IMR-90 (cell line): ENCODE data around the gene KDM2A.
"Not testable (repeated sequence)": the region's sequence is repeated elsewhere in the genome, so short reads cannot be mapped to it uniquely, and the experiment has no call there.

ENCODE experiments used
- BHLHE40 ChIP-seq: fragments of 150-350 bp; IDR thresholded peaks from 2 replicates; pipeline ENCODE4 v1.6.1; 2016; ENCODE audit warnings: mild to moderate bottlenecking, low read depth, low read length
- CEBPB ChIP-seq: IDR thresholded peaks from 2 replicates; pipeline ENCODE4 v1.6.1; 2012; ENCODE audit warnings: low read depth, low read length, improper control_type of control experiment
- CHD1 ChIP-seq: IDR thresholded peaks from 2 replicates; pipeline ENCODE4 v1.6.1; 2012; ENCODE audit warnings: low read depth, low read length, improper control_type of control experiment
- ELK1 ChIP-seq: fragments of 150-350 bp; IDR thresholded peaks from 2 replicates; pipeline ENCODE4 v1.6.1; 2016; ENCODE audit warnings: low read depth, mild to moderate bottlenecking, low read length, moderate library complexity, borderline replicate concordance
- FOS ChIP-seq: fragments of 150-350 bp; IDR thresholded peaks from 2 replicates; pipeline ENCODE4 v1.6.1; 2016; ENCODE audit warnings: low read depth, low read length
- MAZ ChIP-seq: IDR thresholded peaks from 2 replicates; pipeline ENCODE4 v1.6.1; 2012; ENCODE audit warnings: low read depth, mild to moderate bottlenecking, low read length, improper control_type of control experiment, moderate library complexity, borderline replicate concordance
- MXI1 ChIP-seq: IDR thresholded peaks from 2 replicates; pipeline ENCODE4 v1.6.1; 2012; ENCODE audit warnings: low read depth, mild to moderate bottlenecking, low read length, moderate library complexity, borderline replicate concordance
- POLR2A ChIP-seq: IDR thresholded peaks from 2 replicates; pipeline ENCODE4 v1.6.1; 2012; ENCODE audit warnings: mild to moderate bottlenecking, low read depth, low read length
- RAD21 ChIP-seq: IDR thresholded peaks from 2 replicates; pipeline ENCODE4 v1.6.1; 2012; ENCODE audit warnings: low read length, improper control_type of control experiment
- RCOR1 ChIP-seq: IDR thresholded peaks from 2 replicates; pipeline ENCODE4 v1.6.1; 2012; ENCODE audit warnings: mild to moderate bottlenecking, low read length, improper control_type of control experiment; ENCODE audit not compliant: insufficient replicate concordance
- RFX5 ChIP-seq: IDR thresholded peaks from 2 replicates; pipeline ENCODE4 v1.8.0; 2012; ENCODE audit warnings: low read depth, mild to moderate bottlenecking, low read length, moderate library complexity
- SMC3 ChIP-seq: fragments of 150-350 bp; IDR thresholded peaks from 2 replicates; pipeline ENCODE4 v1.6.1; 2016; ENCODE audit warnings: low read depth, mild to moderate bottlenecking, antibody characterized with exemption, low read length, moderate library complexity
- TF ChIP-seq, protein P1 (sequence below): conservative IDR thresholded peaks from 2 replicates; pipeline ENCODE4 v1.5.1; 2012; ENCODE audit warnings: mild to moderate bottlenecking, low read depth, low read length, improper control_type of control experiment
- TF ChIP-seq, protein P2 (sequence below): fragments of 150-350 bp; IDR thresholded peaks from 2 replicates; pipeline ENCODE4 v1.6.1; 2017; ENCODE audit warnings: mild to moderate bottlenecking, antibody characterized with exemption, low read length, low read depth

DNA sequence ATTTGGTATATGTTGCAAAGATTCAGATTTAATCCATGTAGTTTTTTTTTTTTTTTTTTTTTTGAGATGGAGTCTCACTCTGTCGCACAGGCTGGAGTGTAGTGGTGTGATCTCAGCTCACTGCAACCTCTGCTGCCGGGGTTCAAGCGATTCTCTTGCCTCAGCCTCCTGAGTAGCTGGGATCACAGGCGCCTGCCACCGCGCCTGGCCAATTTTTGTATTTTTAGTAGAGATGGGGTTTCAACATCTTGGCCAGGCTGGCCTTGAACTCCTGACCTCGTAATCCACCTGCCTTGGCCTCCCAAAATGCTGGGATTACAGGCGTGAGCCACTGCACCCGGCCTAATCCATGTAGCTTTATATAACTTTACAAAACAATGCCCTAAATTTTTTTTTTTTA, 49.8 kb downstream of the KDM2A start:
- not testable (repeated sequence) for TF ChIP-seq POLR2A, RCOR1, CEBPB, MAZ, MXI1, RFX5, FOS, BHLHE40, RAD21, ELK1, SMC3, CHD1
- TF ChIP-seq, protein P1, sequence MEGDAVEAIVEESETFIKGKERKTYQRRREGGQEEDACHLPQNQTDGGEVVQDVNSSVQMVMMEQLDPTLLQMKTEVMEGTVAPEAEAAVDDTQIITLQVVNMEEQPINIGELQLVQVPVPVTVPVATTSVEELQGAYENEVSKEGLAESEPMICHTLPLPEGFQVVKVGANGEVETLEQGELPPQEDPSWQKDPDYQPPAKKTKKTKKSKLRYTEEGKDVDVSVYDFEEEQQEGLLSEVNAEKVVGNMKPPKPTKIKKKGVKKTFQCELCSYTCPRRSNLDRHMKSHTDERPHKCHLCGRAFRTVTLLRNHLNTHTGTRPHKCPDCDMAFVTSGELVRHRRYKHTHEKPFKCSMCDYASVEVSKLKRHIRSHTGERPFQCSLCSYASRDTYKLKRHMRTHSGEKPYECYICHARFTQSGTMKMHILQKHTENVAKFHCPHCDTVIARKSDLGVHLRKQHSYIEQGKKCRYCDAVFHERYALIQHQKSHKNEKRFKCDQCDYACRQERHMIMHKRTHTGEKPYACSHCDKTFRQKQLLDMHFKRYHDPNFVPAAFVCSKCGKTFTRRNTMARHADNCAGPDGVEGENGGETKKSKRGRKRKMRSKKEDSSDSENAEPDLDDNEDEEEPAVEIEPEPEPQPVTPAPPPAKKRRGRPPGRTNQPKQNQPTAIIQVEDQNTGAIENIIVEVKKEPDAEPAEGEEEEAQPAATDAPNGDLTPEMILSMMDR, result not testable (repeated sequence)
- TF ChIP-seq, protein P2, sequence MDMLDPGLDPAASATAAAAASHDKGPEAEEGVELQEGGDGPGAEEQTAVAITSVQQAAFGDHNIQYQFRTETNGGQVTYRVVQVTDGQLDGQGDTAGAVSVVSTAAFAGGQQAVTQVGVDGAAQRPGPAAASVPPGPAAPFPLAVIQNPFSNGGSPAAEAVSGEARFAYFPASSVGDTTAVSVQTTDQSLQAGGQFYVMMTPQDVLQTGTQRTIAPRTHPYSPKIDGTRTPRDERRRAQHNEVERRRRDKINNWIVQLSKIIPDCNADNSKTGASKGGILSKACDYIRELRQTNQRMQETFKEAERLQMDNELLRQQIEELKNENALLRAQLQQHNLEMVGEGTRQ, result not testable (repeated sequence)
